OCI-LY1 (cell line): ENCODE results near the gene CLSTN2.

Experiments
- H2AFZ ChIP-seq: fragments of 200-600 bp; sonication (generic), shearing (Covaris generic); 2 replicates; pipeline ENCODE4 v1.6.0; 2014; ENCODE audit warnings: antibody characterized with exemption, mild to moderate bottlenecking, low read length
- H3F3A ChIP-seq: fragments of 200-600 bp; sonication (generic), shearing (Covaris generic); 2 replicates; pipeline ENCODE4 v1.6.0; 2014; ENCODE audit warnings: mild to moderate bottlenecking, antibody characterized with exemption, low read length, moderate library complexity; ENCODE audit not compliant: insufficient read depth
- H3K27ac ChIP-seq: fragments of 200-600 bp; sonication (generic); 2 replicates; pipeline ENCODE4 v1.5.1; 2014; ENCODE audit warnings: low read length, mixed run types, mild to moderate bottlenecking, low read depth; ENCODE audit not compliant: poor library complexity, severe bottlenecking
- H3K27me3 ChIP-seq: fragments of 200-600 bp; sonication (generic); 2 replicates; pipeline ENCODE4 v1.6.0; 2014; ENCODE audit warnings: antibody characterized with exemption, mild to moderate bottlenecking, low read length, moderate library complexity; ENCODE audit not compliant: insufficient read depth
- H3K36me3 ChIP-seq: fragments of 200-600 bp; sonication (generic); 2 replicates; pipeline ENCODE4 v1.6.1; 2014; ENCODE audit warnings: mild to moderate bottlenecking, antibody characterized with exemption, low read length, moderate library complexity, mixed read lengths; ENCODE audit not compliant: insufficient read depth
- H3K4me1 ChIP-seq: fragments of 200-600 bp; sonication (generic); 2 replicates; pipeline ENCODE4 v1.5.1; 2014; ENCODE audit warnings: mild to moderate bottlenecking, low read length, moderate library complexity; ENCODE audit not compliant: insufficient read depth, severe bottlenecking
- H3K4me2 ChIP-seq: fragments of 200-600 bp; sonication (generic), shearing (Covaris generic); 2 replicates; pipeline ENCODE4 v1.6.1; 2014; ENCODE audit warnings: low read length
- H3K4me3 ChIP-seq: fragments of 200-600 bp; sonication (generic); 2 replicates; pipeline ENCODE4 v1.5.1; 2014; ENCODE audit warnings: low read length, low read depth, mild to moderate bottlenecking, mixed read lengths; ENCODE audit not compliant: poor library complexity, severe bottlenecking
- H3K79me2 ChIP-seq: fragments of 200-600 bp; shearing (Covaris generic); 2 replicates; pipeline ENCODE4 v1.6.1; 2016; ENCODE audit warnings: mixed run types, low read length, mixed read lengths; ENCODE audit not compliant: insufficient read depth
- H3K9ac ChIP-seq: fragments of 200-600 bp; sonication (generic), shearing (Covaris generic); 2 replicates; pipeline ENCODE4 v1.6.1; 2014; ENCODE audit warnings: mild to moderate bottlenecking, low read length, mixed read lengths
- H3K9me2 ChIP-seq: fragments of 200-600 bp; sonication (generic), shearing (Covaris generic); 2 replicates; pipeline ENCODE4 v1.6.1; 2014; ENCODE audit warnings: low read depth, mild to moderate bottlenecking, low read length, mixed read lengths
- H3K9me3 ChIP-seq: fragments of 200-600 bp; shearing (Covaris generic); 2 replicates; pipeline ENCODE4 v1.6.1; 2014; ENCODE audit warnings: low read length, mixed read lengths
- H4K20me1 ChIP-seq: fragments of 200-600 bp; sonication (generic), shearing (Covaris generic); 2 replicates; pipeline ENCODE4 v1.6.0; 2016; ENCODE audit warnings: mild to moderate bottlenecking, low read length; ENCODE audit not compliant: insufficient read depth
- CTCF ChIP-seq: fragments of 200-600 bp; sonication (generic), shearing (Covaris generic); IDR thresholded peaks from 2 replicates; pipeline ENCODE4 v1.5.1; 2017; ENCODE audit warnings: mild to moderate bottlenecking, antibody characterized with exemption, low read length, moderate library complexity, mixed read lengths
- EZH2 ChIP-seq: fragments of 200-600 bp; sonication (generic), shearing (Covaris generic); IDR thresholded peaks from 2 replicates; pipeline ENCODE4 v1.8.0; 2017; ENCODE audit warnings: borderline replicate concordance, mixed run types, mild to moderate bottlenecking, antibody characterized with exemption, low read length, moderate library complexity, mixed read lengths

Gene CLSTN2

GRCh38 chr3:140100479-140100878, 165.5 kb downstream of the CLSTN2 start:
- H2AFZ ChIP-seq = no peak overlapping the region
- TF ChIP-seq EZH2 = no peak
- TF ChIP-seq CTCF = no peak
- no peaks in the 10 kb centered on the region for H3K36me3 ChIP-seq
- no peak overlapping the region for H3K4me3 ChIP-seq
- H3K9me3 ChIP-seq = no peaks in the 10 kb centered on the region
- no peaks in the 10 kb centered on the region for H4K20me1 ChIP-seq
- H3K4me1 ChIP-seq = no peaks in the 10 kb centered on the region
- no peak overlapping the region for H3K4me2 ChIP-seq
- H3K9ac ChIP-seq = no peak overlapping the region
- H3K79me2 ChIP-seq = no peaks in the 10 kb centered on the region
- H3F3A ChIP-seq = no peaks in the 10 kb centered on the region
- H3K27ac ChIP-seq = no peak overlapping the region
- H3K9me2 ChIP-seq = no peaks in the 10 kb centered on the region
- no peaks in the 10 kb centered on the region for H3K27me3 ChIP-seq

GRCh38 chr3:140103166-140103565, 168.2 kb downstream of the CLSTN2 start:
- Histone ChIP-seq H4K20me1 (no peaks in the 10 kb centered on the region), H3K4me2 (no peak overlapping the region), H3K4me1 (no peaks in the 10 kb centered on the region), H3K4me3 (no peak overlapping the region), H2AFZ (no peak overlapping the region), H3K36me3 (no peaks in the 10 kb centered on the region), H3K9me3 (no peaks in the 10 kb centered on the region), H3K9me2 (no peaks in the 10 kb centered on the region), H3K79me2 (no peaks in the 10 kb centered on the region), H3K27ac (no peak overlapping the region), H3K9ac (no peak overlapping the region), H3K27me3 (no peaks in the 10 kb centered on the region), H3F3A (no peaks in the 10 kb centered on the region)
- TF ChIP-seq EZH2 = no peak
- TF ChIP-seq CTCF = no peak

GRCh38 chr3:140103986-140104645, 169.1 kb downstream of the CLSTN2 start:
- TF ChIP-seq CTCF = no peak
- no peak for TF ChIP-seq EZH2
- H3F3A ChIP-seq = no peaks in the 10 kb centered on the region
- no peak overlapping the region for H3K4me3 ChIP-seq
- no peaks in the 10 kb centered on the region for H3K9me2 ChIP-seq
- H3K27ac ChIP-seq = no peak overlapping the region
- no peaks in the 10 kb centered on the region for H3K4me1 ChIP-seq
- no peaks in the 10 kb centered on the region for H3K36me3 ChIP-seq
- H4K20me1 ChIP-seq = no peaks in the 10 kb centered on the region
- no peak overlapping the region for H3K4me2 ChIP-seq
- H3K9ac ChIP-seq = no peak overlapping the region
- H3K27me3 ChIP-seq = no peaks in the 10 kb centered on the region
- H3K9me3 ChIP-seq = no peaks in the 10 kb centered on the region
- no peaks in the 10 kb centered on the region for H3K79me2 ChIP-seq
- H2AFZ ChIP-seq = no peak overlapping the region
